Endodermal cell (in vitro differentiated cells): Measurements from ENCODE around the gene ERBB4. TPM values are rescaled to one million over a fixed set of nuclear protein-coding genes. Genes with fewer than 3 reads are reported as not detected.

Experiments
- DNase-seq: peaks from one replicate; pipeline ENCODE4 v3.0.0-alpha.2; 2017
- H3K27ac ChIP-seq: 2 replicates; pipeline ENCODE4 v1.5.1; 2013; ENCODE audit warnings: mild to moderate bottlenecking, low read depth, low read length, moderate library complexity
- H3K27me3 ChIP-seq: 2 replicates; pipeline ENCODE4 v1.6.1; 2013; ENCODE audit warnings: mild to moderate bottlenecking, low read length, moderate library complexity; ENCODE audit not compliant: insufficient read depth, control insufficient read depth, poor library complexity, severe bottlenecking
- H3K36me3 ChIP-seq: 2 replicates; pipeline ENCODE4 v1.7.0; 2013; ENCODE audit warnings: mild to moderate bottlenecking, low read length, moderate library complexity; ENCODE audit not compliant: control insufficient read depth, insufficient read depth
- H3K4me1 ChIP-seq: one replicate; pipeline ENCODE4 v1.7.0; 2013; ENCODE audit warnings: low read length; ENCODE audit not compliant: control insufficient read depth, insufficient read depth
- H3K4me3 ChIP-seq: 2 replicates; pipeline ENCODE4 v1.5.1; 2013; ENCODE audit warnings: mild to moderate bottlenecking, low read length, moderate library complexity
- H3K9ac ChIP-seq: 2 replicates; pipeline ENCODE4 v1.6.1; 2013; ENCODE audit warnings: mild to moderate bottlenecking, low read length, moderate library complexity; ENCODE audit not compliant: poor library complexity, severe bottlenecking; ENCODE audit errors: extremely low read depth
- H3K9me3 ChIP-seq: 2 replicates; pipeline ENCODE4 v1.6.1; 2013; ENCODE audit warnings: mild to moderate bottlenecking, low read length, moderate library complexity; ENCODE audit not compliant: control insufficient read depth
- H3K27ac Mint-ChIP-seq: 2 replicates; pipeline ENCODE4 v1.8.0; 2020; ENCODE audit warnings: mixed read lengths
- H3K27me3 Mint-ChIP-seq: 2 replicates; pipeline ENCODE4 v1.8.0; 2021; ENCODE audit warnings: mild to moderate bottlenecking, mixed read lengths; ENCODE audit not compliant: insufficient read depth
- H3K36me3 Mint-ChIP-seq: 2 replicates; pipeline ENCODE4 v1.8.0; 2020; ENCODE audit warnings: low read depth, mixed read lengths
- H3K4me1 Mint-ChIP-seq: 2 replicates; pipeline ENCODE4 v1.8.0; 2020; ENCODE audit warnings: mixed read lengths
- H3K4me3 Mint-ChIP-seq: 2 replicates; pipeline ENCODE4 v1.8.0; 2020; ENCODE audit warnings: mild to moderate bottlenecking, moderate library complexity, mixed read lengths
- H3K9me3 Mint-ChIP-seq: 2 replicates; pipeline ENCODE4 v1.8.0; 2020; ENCODE audit warnings: mild to moderate bottlenecking, mixed read lengths
- CTCF ChIP-seq: fragments of 200-600 bp; sonication (generic); conservative IDR thresholded peaks from 2 replicates; pipeline ENCODE4 v1.5.0; 2021; ENCODE audit warnings: antibody characterized with exemption, mild to moderate bottlenecking
- WGBS, 2 experiments: methylation state at CpG; one replicate each; pipeline versions ENCODE4 v1.1.5 to v1.1.7; 2013; ENCODE audit warnings: missing lambda C conversion rate in 2 of 2, mixed read lengths in 1 of 2; ENCODE audit not compliant: insufficient coverage in 1 of 2, insufficient read length in 1 of 2; 5-methylcytosine and 5-hydroxymethylcytosine counted together
- total RNA-seq, 2 donors: library from RNA; stranded (reverse); fragmentation: NEBNext Ultra II Directional in 1 of 2; extraction: Animal tissue kit (Norgen Biotek cat#: 25700) in 1 of 2; gene quantifications; 2 replicates in 1 of 2; 3 replicates in 1 of 2; pipeline ENCODE4 v1.2.1, GENCODE V29; 2021

ERBB4 gene
- total RNA-seq, 2 donors from 2014 or later: 154 to 158 TPM

- Histone ChIP-seq H3K27ac (no peak overlapping the region), H3K27me3 (no peaks in the 10 kb centered on the region), H3K4me1 (no peaks in the 10 kb centered on the region), H3K9me3 (no peaks in the 10 kb centered on the region), H3K4me3 (no peak overlapping the region), H3K36me3 (no peaks in the 10 kb centered on the region), H3K9ac (no peak overlapping the region)
- Mint-ChIP-seq H3K4me1 (peaks cover 21% of the 10 kb centered on the region), H3K27ac (no peak overlapping the region), H3K9me3 (no peaks in the 10 kb centered on the region), H3K36me3 (peaks cover 5% of the 10 kb centered on the region), H3K27me3 (no peaks in the 10 kb centered on the region), H3K4me3 (no peak overlapping the region)
- DNase-seq: no peak
- 75% methylated on average over 1 of the region's 1 CpG; no CpG with 5 or more reads in 1 of the 2 experiments for WGBS, 2 experiments
- TF ChIP-seq CTCF: no peak
Observed at GRCh38 chr2:211436182-211436581, 1102.4 kb downstream of the ERBB4 start.

GRCh38 chr2:211435331-211435730 is 1103.3 kb downstream of the ERBB4 start:
- H3K4me3 ChIP-seq: no peak overlapping the region
- H3K9me3 ChIP-seq: no peaks in the 10 kb centered on the region
- peaks cover 21% of the 10 kb centered on the region for H3K4me1 Mint-ChIP-seq
- no peak overlapping the region for H3K9ac ChIP-seq
- no peaks in the 10 kb centered on the region for H3K27me3 Mint-ChIP-seq
- no peaks in the 10 kb centered on the region for H3K36me3 ChIP-seq
- 64 to 82% methylated on average over 4 to 9 of the region's 9 CpGs for WGBS, 2 experiments
- H3K27ac Mint-ChIP-seq: peak overlapping the region; percentile 36
- TF ChIP-seq CTCF: no peak
- no peak overlapping the region for H3K4me3 Mint-ChIP-seq
- H3K27me3 ChIP-seq: no peaks in the 10 kb centered on the region
- no peak overlapping the region for H3K27ac ChIP-seq
- H3K9me3 Mint-ChIP-seq: no peaks in the 10 kb centered on the region
- peak; percentile 82 for DNase-seq
- peaks cover 7% of the 10 kb centered on the region for H3K36me3 Mint-ChIP-seq
- no peaks in the 10 kb centered on the region for H3K4me1 ChIP-seq

GRCh38 chr2:211434773-211435172 is 1103.8 kb downstream of the ERBB4 start:
- Histone ChIP-seq H3K9ac (no peak overlapping the region), H3K27me3 (no peaks in the 10 kb centered on the region), H3K4me1 (no peaks in the 10 kb centered on the region), H3K36me3 (no peaks in the 10 kb centered on the region), H3K27ac (no peak overlapping the region), H3K9me3 (no peaks in the 10 kb centered on the region), H3K4me3 (no peak overlapping the region)
- no peak for DNase-seq
- TF ChIP-seq CTCF: no peak
- Mint-ChIP-seq H3K4me3 (no peak overlapping the region), H3K27ac (no peak overlapping the region), H3K9me3 (no peaks in the 10 kb centered on the region), H3K4me1 (peaks cover 16% of the 10 kb centered on the region), H3K27me3 (no peaks in the 10 kb centered on the region), H3K36me3 (peaks cover 9% of the 10 kb centered on the region)
- WGBS, 2 experiments: 96 to 100% methylated on average over 2 to 3 of the region's 3 CpGs
